ENCODE measurements around the gene SPRYD7. TPM values are rescaled to one million over a fixed set of nuclear protein-coding genes. Genes with fewer than 3 reads are reported as not detected.
A peak's percentile ranks its signal among the peaks of the same experiment; 100 is the strongest.

SPRYD7 gene
- total RNA-seq: 1 to 10 TPM; 3.7 to 6.4 TPM

GRCh38 chr13:49936075-49936967 is at the start of gene SPRYD7:
SPRYD7 (minus strand) TSS chr13:49936340; CDS start chr13:49936235, 105 bp downstream.
- Mint-ChIP-seq H3K27me3 (ENCODE audit: low read depth) (no peaks in the 10 kb centered on the region), H3K36me3 (ENCODE audit: insufficient read depth in 2 of 2) (peaks cover 3 to 4% of the 10 kb centered on the region in 2 donors), H3K9me3 (no peaks in the 10 kb centered on the region), H3K4me3 (peak within 1 kb of the TSS; percentile 88 to 95), H3K27ac (peak within 1 kb of the TSS; percentile 90), H3K4me1 (ENCODE audit: low read depth) (peaks cover 7% of the 10 kb centered on the region)
- peak; percentile 97 to 99 for DNase-seq
- ATAC-seq (replicated peaks in 1 of 2): peak; percentile 97 to 98

GRCh38 chr13:49985129-49985528 is 49.0 kb upstream of the SPRYD7 start:
- ATAC-seq (replicated peaks in 1 of 2): no peak
- Mint-ChIP-seq H3K27ac (no peak overlapping the region), H3K27me3 (ENCODE audit: low read depth) (no peaks in the 10 kb centered on the region), H3K36me3 (ENCODE audit: insufficient read depth in 2 of 2) (no peaks in the 10 kb centered on the region), H3K4me1 (ENCODE audit: low read depth) (no peaks in the 10 kb centered on the region), H3K4me3 (no peak overlapping the region), H3K9me3 (no peaks in the 10 kb centered on the region)
- DNase-seq: no peak

GRCh38 chr13:49980266-49980665 is 44.1 kb upstream of the SPRYD7 start:
- DNase-seq (no peak), ATAC-seq (replicated peaks in 1 of 2) (no peak)
- H3K27me3 Mint-ChIP-seq (ENCODE audit: low read depth): no peaks in the 10 kb centered on the region
- no peak overlapping the region for H3K4me3 Mint-ChIP-seq
- H3K36me3 Mint-ChIP-seq (ENCODE audit: insufficient read depth in 2 of 2): no peaks in the 10 kb centered on the region
- H3K4me1 Mint-ChIP-seq (ENCODE audit: low read depth): no peaks in the 10 kb centered on the region
- no peaks in the 10 kb centered on the region for H3K9me3 Mint-ChIP-seq
- no peak overlapping the region for H3K27ac Mint-ChIP-seq

- no peak overlapping the region for H3K27ac Mint-ChIP-seq
Observed at GRCh38 chr13:49977992-49978391, 41.9 kb upstream of the SPRYD7 start.

GRCh38 chr13:49976314-49977258 is 40.4 kb upstream of the SPRYD7 start:
- Mint-ChIP-seq H3K9me3 (no peaks in the 10 kb centered on the region), H3K27ac (no peak overlapping the region), H3K4me1 (ENCODE audit: low read depth) (no peaks in the 10 kb centered on the region), H3K4me3 (no peak overlapping the region), H3K36me3 (ENCODE audit: insufficient read depth in 2 of 2) (no peaks in the 10 kb centered on the region), H3K27me3 (ENCODE audit: low read depth) (no peaks in the 10 kb centered on the region)
- peak; percentile 64 to 71 for DNase-seq
- peak; percentile 73 to 74 for ATAC-seq (replicated peaks in 1 of 2)

More at GRCh38 chr13:49977992-49978391, 41.9 kb upstream of the SPRYD7 start:
- Mint-ChIP-seq H3K4me1 (ENCODE audit: low read depth) (no peaks in the 10 kb centered on the region), H3K27me3 (ENCODE audit: low read depth) (no peaks in the 10 kb centered on the region), H3K9me3 (no peaks in the 10 kb centered on the region), H3K36me3 (ENCODE audit: insufficient read depth in 2 of 2) (no peaks in the 10 kb centered on the region), H3K4me3 (no peak overlapping the region)
- no peak for DNase-seq
- ATAC-seq (replicated peaks in 1 of 2): no peak

GRCh38 chr13:49975826-49976225 is 39.7 kb upstream of the SPRYD7 start:
- Mint-ChIP-seq H3K27me3 (ENCODE audit: low read depth) (no peaks in the 10 kb centered on the region), H3K4me1 (ENCODE audit: low read depth) (no peaks in the 10 kb centered on the region), H3K4me3 (no peak overlapping the region), H3K9me3 (no peaks in the 10 kb centered on the region), H3K27ac (no peak overlapping the region), H3K36me3 (ENCODE audit: insufficient read depth in 2 of 2) (no peaks in the 10 kb centered on the region)
- ATAC-seq (replicated peaks in 1 of 2): no peak
- no peak for DNase-seq

- Mint-ChIP-seq H3K36me3 (ENCODE audit: insufficient read depth in 2 of 2) (no peaks in the 10 kb centered on the region), H3K27ac (no peak overlapping the region), H3K9me3 (no peaks in the 10 kb centered on the region), H3K4me1 (ENCODE audit: low read depth) (no peaks in the 10 kb centered on the region), H3K4me3 (no peak overlapping the region), H3K27me3 (ENCODE audit: low read depth) (no peaks in the 10 kb centered on the region)
- DNase-seq (no peak), ATAC-seq (replicated peaks in 1 of 2) (no peak)
Observed at GRCh38 chr13:49972709-49973108, 36.6 kb upstream of the SPRYD7 start.

- no peak overlapping the region for H3K4me3 Mint-ChIP-seq
- no peak overlapping the region for H3K27ac Mint-ChIP-seq
- H3K4me1 Mint-ChIP-seq (ENCODE audit: low read depth): no peaks in the 10 kb centered on the region
- no peak for DNase-seq
- ATAC-seq (replicated peaks in 1 of 2): no peak
- H3K36me3 Mint-ChIP-seq (ENCODE audit: insufficient read depth in 2 of 2): peaks cover 9 to 13% of the 10 kb centered on the region in 2 donors
- no peaks in the 10 kb centered on the region for H3K27me3 Mint-ChIP-seq (ENCODE audit: low read depth)
- peaks cover 2 to 13% of the 10 kb centered on the region in 2 donors for H3K9me3 Mint-ChIP-seq
Observed at GRCh38 chr13:49967456-49967855, 31.3 kb upstream of the SPRYD7 start.

- DNase-seq (no peak), ATAC-seq (replicated peaks in 1 of 2) (no peak)
- Mint-ChIP-seq H3K4me3 (no peak overlapping the region), H3K27ac (no peak overlapping the region), H3K9me3 (peaks cover 4 to 7% of the 10 kb centered on the region in 2 donors), H3K27me3 (ENCODE audit: low read depth) (peaks cover 17% of the 10 kb centered on the region), H3K4me1 (ENCODE audit: low read depth) (peaks cover 6% of the 10 kb centered on the region), H3K36me3 (ENCODE audit: insufficient read depth in 2 of 2) (peaks cover 5 to 11% of the 10 kb centered on the region in 2 donors)
Observed at GRCh38 chr13:49958321-49958720, 22.2 kb upstream of the SPRYD7 start.

GRCh38 chr13:49956131-49956530 is 20.0 kb upstream of the SPRYD7 start:
- H3K9me3 Mint-ChIP-seq: peaks cover 2 to 5% of the 10 kb centered on the region in 2 donors
- H3K4me3 Mint-ChIP-seq: no peak overlapping the region
- DNase-seq (no peak), ATAC-seq (replicated peaks in 1 of 2) (no peak)
- no peak overlapping the region for H3K27ac Mint-ChIP-seq
- peaks cover 17% of the 10 kb centered on the region for H3K27me3 Mint-ChIP-seq (ENCODE audit: low read depth)
- H3K36me3 Mint-ChIP-seq (ENCODE audit: insufficient read depth in 2 of 2): peaks cover 3 to 6% of the 10 kb centered on the region in 2 donors
- H3K4me1 Mint-ChIP-seq (ENCODE audit: low read depth): peaks cover 6% of the 10 kb centered on the region

- H3K36me3 Mint-ChIP-seq (ENCODE audit: insufficient read depth in 2 of 2): peaks cover 0 to 2% of the 10 kb centered on the region in 2 donors
Observed at GRCh38 chr13:49954674-49955455, 18.7 kb upstream of the SPRYD7 start.

GRCh38 chr13:49953560-49953959 is 17.4 kb upstream of the SPRYD7 start:
- no peak for ATAC-seq (replicated peaks in 1 of 2)
- no peak for DNase-seq
- peaks cover 0 to 2% of the 10 kb centered on the region in 2 donors for H3K36me3 Mint-ChIP-seq (ENCODE audit: insufficient read depth in 2 of 2)
- no peak overlapping the region for H3K4me3 Mint-ChIP-seq
- H3K4me1 Mint-ChIP-seq (ENCODE audit: low read depth): peaks cover 6% of the 10 kb centered on the region
- H3K27ac Mint-ChIP-seq: no peak overlapping the region
- H3K9me3 Mint-ChIP-seq: peaks cover 2 to 6% of the 10 kb centered on the region in 2 donors
- H3K27me3 Mint-ChIP-seq (ENCODE audit: low read depth): peaks cover 27% of the 10 kb centered on the region

More at GRCh38 chr13:49954674-49955455, 18.7 kb upstream of the SPRYD7 start:
- peaks cover 0 to 2% of the 10 kb centered on the region in 2 donors for H3K9me3 Mint-ChIP-seq
- ATAC-seq (replicated peaks in 1 of 2) (no peak), DNase-seq (no peak)
- H3K4me3 Mint-ChIP-seq: no peak overlapping the region
- H3K4me1 Mint-ChIP-seq (ENCODE audit: low read depth): peaks cover 6% of the 10 kb centered on the region
- H3K27me3 Mint-ChIP-seq (ENCODE audit: low read depth): peaks cover 17% of the 10 kb centered on the region
- H3K27ac Mint-ChIP-seq: no peak overlapping the region

All from activated T-cell treated with anti-CD3 and anti-CD28 coated beads, Interleukin-2, amount 50 U/mL, for 72 hours (primary cell).